Mammary microvascular endothelial cell (primary cell): ENCODE results near the gene COL6A5. TPM values are rescaled to one million over a fixed set of nuclear protein-coding genes. Genes with fewer than 3 reads are reported as not detected.

Source experiments
- total RNA-seq: library from RNA; depleted of rRNA; stranded (reverse); fragments of >200 nt; gene quantifications from 2 replicates; pipeline ENCODE4 v1.2.3, GENCODE V29; 2015

COL6A5 gene
- not detected in 2 replicates for total RNA-seq

GRCh38 chr3:130345487-130346079 lies at the start of gene COL6A5:
Gene COL6A5, plus strand, starts transcription at chr3:130345672. Its CDS starts 27,967 bp downstream, at chr3:130373639.

GRCh38 chr3:130516645-130517512 lies 171.4 kb downstream of the COL6A5 start, which contains the start of gene COL6A6:
Gene COL6A6, plus strand, starts transcription at chr3:130517177. Its CDS starts 43,188 bp downstream, at chr3:130560365.

Other genes starting within 250 kb of the COL6A5 start
- gene COL6A6, start 171.5 kb downstream of the COL6A5 start, total RNA-seq, result not detected in 2 replicates